Measurements from ENCODE around the gene FCHSD2.

- no peak for TF ChIP-seq CTCF (IDR thresholded peaks at IDR 0.05)
- no peak for TF ChIP-seq POLR2A (IDR thresholded peaks at IDR 0.05)
Measured at GRCh38 chr11:72856065-72856464, 286.1 kb downstream of the FCHSD2 start.

Data from lower leg skin (tissue), 3 donors.